NCI-H748 treated with DMSO at 0.1 percent for 48 hours (cell line): ENCODE data around the gene MIGA2.

Experiments
- DNase-seq: peaks from one replicate; lab custom pipeline; 2025; lab: John Stamatoyannopoulos, UW

MIGA2 gene

GRCh38 chr9:129071526-129072126 lies 35.2 kb downstream of the MIGA2 start:
- no peak for DNase-seq

DNA sequence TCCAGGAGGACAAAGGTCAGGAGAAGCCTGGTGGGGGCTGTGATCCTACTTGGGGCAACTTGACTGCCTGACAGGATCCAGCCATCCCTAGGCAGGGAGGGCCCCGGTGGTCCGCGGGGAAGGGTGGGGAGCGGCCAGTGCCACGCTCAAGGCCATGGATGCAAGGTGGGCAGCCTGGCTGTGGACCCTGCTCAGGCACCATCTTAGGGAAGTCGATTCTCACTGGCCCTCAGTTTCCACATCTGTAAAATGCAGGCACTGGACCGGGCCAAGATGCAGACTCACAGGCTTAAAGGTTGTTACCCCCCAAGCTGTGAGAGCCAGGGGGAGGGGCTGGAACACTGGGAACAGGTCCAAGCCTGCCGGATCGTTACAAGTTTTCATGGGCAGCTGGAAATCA lies 35.7 kb downstream of the MIGA2 start:
- no peak for DNase-seq

DNA sequence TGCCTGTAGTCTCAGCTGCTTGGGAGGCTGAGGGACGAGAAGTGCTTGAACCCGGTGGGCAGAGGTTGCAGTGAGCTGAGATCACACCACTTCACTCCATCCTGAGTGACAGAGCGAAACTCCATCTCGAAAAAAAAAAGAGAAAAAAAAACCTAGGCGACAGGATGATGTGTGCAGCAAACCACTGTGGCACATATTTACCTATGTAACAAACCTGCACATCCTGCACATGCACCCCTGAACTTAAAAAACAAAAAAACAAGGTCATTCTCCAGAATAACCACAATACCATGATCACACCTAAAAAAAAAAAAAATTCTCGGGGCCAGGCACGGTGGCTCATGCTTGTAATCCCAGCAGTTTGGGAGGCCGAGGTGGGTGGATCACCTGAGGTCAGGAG lies 37.0 kb downstream of the MIGA2 start:
- DNase-seq = no peak

DNA sequence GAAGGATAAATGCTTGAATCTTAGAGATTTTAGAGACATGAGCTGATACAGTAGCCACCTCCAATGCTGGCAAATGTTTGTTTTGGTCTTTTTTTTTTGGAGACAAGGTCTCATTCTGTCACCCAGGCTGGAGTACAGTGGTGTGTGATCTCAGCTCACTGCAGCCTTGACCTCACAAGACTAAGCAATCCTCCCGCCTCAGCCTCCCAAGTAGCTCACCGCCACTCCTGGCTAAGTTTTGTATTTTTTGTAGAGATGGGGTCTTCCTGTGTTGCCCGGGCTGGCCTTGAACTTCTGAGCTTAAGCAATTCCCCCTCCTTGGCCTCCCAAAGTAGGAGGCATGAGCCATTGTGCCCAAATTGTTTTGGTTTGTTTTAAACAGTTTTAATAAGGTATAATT lies 37.7 kb downstream of the MIGA2 start:
- DNase-seq = no peak

DNA sequence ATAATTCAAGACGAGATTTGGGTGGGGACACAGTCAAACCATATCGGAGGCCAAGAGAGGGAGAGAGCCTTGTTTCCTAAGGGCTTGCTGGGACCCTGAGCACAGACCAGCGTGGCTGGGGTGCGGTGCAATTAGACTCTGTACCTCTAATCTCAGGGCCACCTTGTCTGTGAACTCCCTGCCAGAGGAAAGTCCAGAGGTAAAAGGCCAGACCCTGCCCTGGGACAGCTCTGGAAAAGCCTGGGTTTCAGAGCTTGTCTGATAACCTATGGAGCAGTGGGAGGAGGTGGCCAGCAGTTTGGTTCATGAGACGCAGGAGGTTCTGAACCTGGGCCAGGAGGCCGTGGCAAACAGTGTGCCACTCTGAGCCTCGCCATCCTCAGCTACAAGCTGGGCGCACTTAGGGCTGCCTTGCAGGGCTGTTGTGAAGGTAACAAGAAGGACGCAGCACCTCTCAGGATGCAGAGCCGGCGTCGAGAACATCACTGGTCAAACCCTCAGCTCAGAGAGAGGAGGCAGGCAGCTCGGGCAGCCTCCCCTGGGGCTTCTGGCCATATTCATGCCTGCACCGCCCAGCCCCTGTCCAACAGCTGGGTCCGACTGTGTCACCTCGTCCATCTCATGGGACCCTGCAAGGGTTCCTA lies 39.7 kb downstream of the MIGA2 start:
- no peak for DNase-seq

- no peak for DNase-seq
These were observed 40.2 kb downstream of the MIGA2 start for GRCh38 chr9:129076640-129077037.

- no peak for DNase-seq
These were observed 40.8 kb downstream of the MIGA2 start for GRCh38 chr9:129077236-129077635.

GRCh38 chr9:129078691-129079503 lies 42.5 kb downstream of the MIGA2 start:
- no peak for DNase-seq

GRCh38 chr9:129079829-129080228 lies 43.4 kb downstream of the MIGA2 start:
- no peak for DNase-seq

GRCh38 chr9:129080298-129080600 lies 43.8 kb downstream of the MIGA2 start:
- no peak for DNase-seq

GRCh38 chr9:129080601-129081387 lies 44.4 kb downstream of the MIGA2 start, which contains the start of gene DOLPP1:
TSS of gene DOLPP1 (plus strand) at chr9:129081111. CDS start at chr9:129081132, 21 bp downstream.
- peak; percentile 98 for DNase-seq

- DNase-seq = no peak
These were observed 45.0 kb downstream of the MIGA2 start for GRCh38 chr9:129081388-129081904.

- no peak for DNase-seq
These were observed 47.7 kb downstream of the MIGA2 start for GRCh38 chr9:129084087-129084486.

GRCh38 chr9:129089246-129089645 lies 52.8 kb downstream of the MIGA2 start:
- DNase-seq = no peak

GRCh38 chr9:129093602-129094386 lies 57.4 kb downstream of the MIGA2 start:
- no peak for DNase-seq

- no peak for DNase-seq
These were observed 58.2 kb downstream of the MIGA2 start for GRCh38 chr9:129094387-129095169.

DNA sequence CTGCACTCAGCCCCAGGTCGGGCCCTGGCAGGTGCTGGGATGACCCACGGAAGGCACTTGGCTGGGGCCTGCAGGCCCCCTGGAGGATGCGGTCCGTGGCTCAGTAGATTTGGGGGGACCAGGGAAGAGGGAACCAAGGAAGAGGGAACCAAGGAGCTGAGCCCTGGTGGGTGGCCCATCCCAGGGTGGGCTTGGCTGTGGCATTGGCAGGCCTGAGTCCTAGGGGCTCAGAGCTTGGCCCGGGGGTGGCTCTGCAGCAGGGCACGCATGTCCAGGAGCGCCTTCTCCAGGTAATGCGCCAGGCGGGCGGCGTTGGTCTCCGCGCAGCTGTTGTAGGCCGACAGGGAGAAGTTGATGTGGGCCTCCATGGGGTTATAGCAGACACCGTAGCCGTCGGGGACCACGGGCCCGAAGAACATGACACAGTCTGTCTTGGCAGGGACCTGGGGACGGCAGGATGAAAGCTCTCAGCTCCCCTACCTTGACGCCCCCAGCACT lies 58.8 kb downstream of the MIGA2 start:
- no peak for DNase-seq

DNA sequence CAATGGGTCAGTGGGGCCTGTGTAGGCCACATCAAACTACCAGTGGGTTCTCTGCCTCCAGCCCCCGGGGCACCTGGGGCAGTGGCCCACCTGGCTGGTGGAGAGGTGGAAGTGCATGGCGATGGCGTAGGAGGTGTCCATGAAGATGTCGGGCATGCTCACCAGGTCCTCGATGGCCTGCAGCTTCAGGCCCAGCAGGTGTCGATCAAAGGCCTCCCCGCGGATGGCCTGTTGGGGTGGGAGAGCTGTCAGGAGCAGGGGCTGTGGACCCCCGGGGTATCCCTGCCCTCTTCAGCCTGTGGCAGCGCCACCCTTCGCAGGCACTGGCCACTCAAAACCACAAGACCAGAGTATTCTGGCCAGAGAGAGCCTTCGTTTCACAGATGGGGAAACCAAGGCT lies 59.5 kb downstream of the MIGA2 start:
- no peak for DNase-seq

- DNase-seq = no peak
These were observed 61.4 kb downstream of the MIGA2 start for GRCh38 chr9:129097671-129098306.

GRCh38 chr9:129098328-129098727 lies 61.9 kb downstream of the MIGA2 start:
- DNase-seq = no peak
